ENCODE results near the gene SFTPB.
"Not testable (repeated sequence)": the region's sequence is repeated elsewhere in the genome, so short reads cannot be mapped to it uniquely, and the experiment has no call there.

The SFTPB gene

DNA sequence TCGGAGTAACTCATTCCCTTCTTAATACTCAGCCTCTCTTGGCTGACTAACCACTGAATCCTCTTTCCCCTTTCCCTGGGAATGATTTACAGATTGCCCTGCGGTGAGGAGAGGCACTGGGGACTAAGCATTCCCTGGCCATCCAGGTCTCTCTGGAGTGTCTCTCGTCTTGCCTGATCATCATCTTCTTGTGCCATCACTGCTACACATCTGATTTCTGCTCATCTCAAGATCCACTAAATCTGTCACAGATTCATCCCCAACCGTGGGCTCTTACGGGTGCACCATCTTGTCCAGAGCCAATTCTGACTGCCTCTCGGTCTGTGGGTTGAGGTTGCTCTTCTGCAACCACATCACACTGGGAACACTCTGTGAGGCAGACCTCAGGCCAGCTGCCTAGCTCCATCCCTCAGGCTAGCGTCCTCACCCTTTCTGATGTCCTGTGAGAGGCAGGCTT, 12.0 kb downstream of the SFTPB start:
- DNase-seq (ENCODE audit: low spot score) = no peak

DNA sequence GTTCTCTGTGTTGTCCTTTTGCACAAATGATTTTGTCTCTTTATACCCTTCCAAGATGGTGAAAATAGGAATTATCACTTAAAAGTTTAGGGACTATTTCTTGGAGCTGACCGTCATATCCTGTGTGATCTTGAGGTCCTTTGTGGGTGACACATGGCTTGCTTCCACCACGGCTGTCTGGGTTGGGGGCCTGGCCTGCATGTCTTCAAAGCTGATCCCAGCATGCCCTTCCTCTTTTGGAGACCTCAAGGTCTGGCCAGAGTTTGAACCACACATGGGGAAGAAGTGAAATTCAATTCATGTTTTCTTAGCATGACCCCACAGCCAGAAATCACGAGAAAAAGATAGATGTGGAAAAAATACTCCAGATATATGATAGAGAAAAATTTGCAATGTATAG, 14.0 kb downstream of the SFTPB start:
- DNase-seq (ENCODE audit: low spot score) = no peak

DNA sequence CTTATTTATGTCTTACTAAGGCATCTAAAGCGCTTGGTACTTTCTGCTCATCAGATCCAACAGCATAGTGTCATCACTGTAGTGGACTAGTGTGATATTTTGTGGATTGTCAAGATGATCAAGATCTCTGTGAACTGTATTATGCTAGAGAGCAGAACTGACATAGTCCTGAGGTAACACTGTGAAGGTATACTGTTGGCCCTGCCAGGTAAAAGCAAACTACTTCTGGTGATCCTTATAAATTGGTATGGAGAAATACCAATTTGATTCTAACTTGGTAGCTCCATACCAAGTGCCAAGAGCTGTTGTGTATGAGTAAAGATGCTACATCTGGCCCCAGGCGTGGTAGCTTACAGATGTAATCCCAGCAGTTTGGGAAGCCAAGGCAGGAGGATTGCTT, 15.9 kb downstream of the SFTPB start:
- no peak for DNase-seq (ENCODE audit: low spot score)

DNA sequence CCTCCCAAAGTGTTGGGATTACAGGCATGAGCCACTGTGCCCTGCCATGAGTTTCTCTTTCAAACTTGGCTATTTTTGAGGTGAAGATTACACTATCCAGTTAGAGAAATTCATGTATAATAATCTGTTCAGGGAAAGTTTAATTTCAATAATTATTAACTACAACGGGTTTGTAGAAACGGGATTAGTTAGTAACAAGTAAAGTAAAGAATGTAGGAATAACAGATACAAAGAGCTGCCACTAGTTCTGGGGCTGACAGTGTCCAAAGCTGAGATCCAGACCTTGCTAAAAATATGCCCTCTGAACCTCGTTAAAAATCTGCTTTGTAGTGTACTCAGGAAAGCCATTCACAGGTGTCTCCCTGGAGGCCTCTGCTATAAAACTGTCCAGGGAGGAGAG, 16.9 kb downstream of the SFTPB start:
- no peak for DNase-seq (ENCODE audit: low spot score)

- no peak for DNase-seq (ENCODE audit: low spot score)
These were observed 17.5 kb downstream of the SFTPB start for GRCh38 chr2:85650456-85650855.

DNA sequence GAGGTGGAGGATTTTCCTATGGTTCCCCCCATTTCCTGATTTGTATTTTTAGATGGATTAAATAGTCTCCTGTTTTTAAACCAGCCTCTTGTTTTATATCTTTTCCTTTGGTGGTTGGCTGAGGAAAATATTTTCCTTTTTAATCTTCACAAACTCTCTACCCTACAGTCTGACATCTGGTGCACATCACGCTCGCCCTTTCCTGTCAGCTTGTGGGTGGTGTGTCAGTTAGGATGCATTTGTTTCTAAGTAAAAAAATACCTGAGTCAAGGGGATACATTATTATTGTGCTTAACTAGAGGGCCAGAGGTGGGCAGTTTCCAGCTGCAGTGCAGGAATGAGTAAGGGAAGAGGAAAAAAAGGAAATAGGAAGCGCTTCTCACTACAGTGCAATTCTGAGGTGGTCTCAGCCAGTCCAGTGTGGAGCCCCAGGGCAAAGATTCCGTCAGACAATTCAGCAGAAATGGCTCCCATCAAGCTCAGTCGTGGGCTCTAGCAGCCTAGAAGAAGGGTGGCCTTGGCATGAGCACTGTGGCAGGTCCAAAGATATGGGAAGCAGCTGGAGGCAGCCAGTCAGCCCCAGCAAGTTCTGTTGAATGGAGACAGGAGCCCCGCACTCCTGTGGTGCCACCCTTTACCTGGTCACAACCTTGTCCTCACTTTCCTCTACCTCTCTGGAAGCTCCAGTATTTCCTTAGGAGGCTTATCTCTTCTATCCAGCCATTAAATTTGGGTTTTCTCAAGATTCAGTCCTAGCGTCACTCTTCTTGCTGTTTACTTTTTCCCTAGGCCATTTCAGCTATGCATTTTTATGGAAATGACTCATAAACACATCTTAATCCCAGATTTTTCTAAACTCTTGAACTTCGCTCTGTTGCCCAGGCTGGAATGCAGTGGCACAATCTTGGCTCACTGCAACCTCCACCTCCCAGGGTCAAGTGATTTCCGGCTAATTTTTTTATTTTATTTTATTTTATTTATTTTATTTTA, 18.5 kb downstream of the SFTPB start:
- no peak for DNase-seq (ENCODE audit: low spot score)

DNA sequence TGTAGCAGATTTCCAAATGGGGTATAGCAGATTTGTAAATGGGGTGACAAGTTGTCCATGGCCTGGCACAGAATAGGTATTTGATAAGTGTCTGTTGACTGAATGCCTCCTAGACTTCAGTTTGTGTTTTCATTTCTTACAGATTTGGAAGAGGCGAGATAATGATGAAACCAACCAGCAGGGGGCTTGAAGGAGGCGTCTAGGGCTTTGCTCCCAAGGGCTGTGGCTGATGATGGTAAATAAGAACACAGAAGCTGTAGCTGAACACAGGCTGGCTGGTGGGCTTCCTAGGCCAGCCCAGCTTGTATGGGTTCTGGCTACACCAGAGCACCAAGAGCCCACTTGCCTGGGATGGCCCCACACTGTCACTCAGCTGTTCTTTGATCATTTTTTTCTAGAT, 19.4 kb downstream of the SFTPB start:
- DNase-seq (ENCODE audit: low spot score) = no peak

GRCh38 chr2:85647823-85648526, 20.0 kb downstream of the SFTPB start:
- no peak for DNase-seq (ENCODE audit: low spot score)

GRCh38 chr2:85646166-85646565, 21.8 kb downstream of the SFTPB start:
- no peak for DNase-seq (ENCODE audit: low spot score)

DNA sequence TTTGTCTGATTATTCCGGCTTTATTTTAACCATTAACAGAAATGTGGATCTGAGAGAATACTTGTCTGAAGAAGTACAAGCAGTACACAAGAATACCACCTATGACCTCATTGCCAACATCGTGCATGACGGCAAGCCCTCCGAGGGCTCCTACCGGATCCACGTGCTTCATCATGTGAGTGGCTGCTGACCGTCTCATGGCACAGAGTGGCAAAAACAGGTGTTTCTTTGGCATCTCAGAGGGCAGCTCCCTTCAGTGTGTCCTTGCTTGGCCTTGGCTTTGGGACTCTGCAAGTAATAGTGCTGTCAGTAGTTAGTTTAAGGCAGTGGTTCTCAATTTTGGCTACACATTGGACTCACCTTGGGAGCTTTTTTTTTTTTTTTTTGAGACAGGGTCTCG, 23.1 kb downstream of the SFTPB start:
- DNase-seq (ENCODE audit: low spot score) = no peak

- no peak for DNase-seq (ENCODE audit: low spot score)
These were observed 25.3 kb downstream of the SFTPB start for GRCh38 chr2:85642725-85643124.

- no peak for DNase-seq (ENCODE audit: low spot score)
These were observed 32.4 kb downstream of the SFTPB start for GRCh38 chr2:85635636-85636035.

DNA sequence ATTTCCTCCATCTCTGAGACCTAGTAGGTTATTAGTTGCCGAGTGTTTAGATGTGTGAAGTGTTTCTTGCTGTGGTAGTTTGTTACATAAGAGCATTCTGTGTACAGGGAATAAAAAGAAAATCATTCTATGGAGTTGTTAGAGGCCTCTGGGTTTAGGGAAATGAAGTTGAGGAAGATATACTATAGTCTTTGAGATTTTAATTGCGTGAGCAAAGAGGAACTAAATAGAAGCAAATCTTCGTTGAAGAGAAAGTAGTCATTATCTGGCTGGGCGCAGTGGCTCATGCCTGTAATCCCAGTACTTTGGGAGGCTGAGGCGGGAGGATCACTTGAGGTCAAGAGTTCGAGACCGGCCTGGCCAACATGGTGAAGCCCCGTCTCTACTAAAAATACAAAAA, 33.0 kb downstream of the SFTPB start:
- DNase-seq (ENCODE audit: low spot score) = no peak

DNA sequence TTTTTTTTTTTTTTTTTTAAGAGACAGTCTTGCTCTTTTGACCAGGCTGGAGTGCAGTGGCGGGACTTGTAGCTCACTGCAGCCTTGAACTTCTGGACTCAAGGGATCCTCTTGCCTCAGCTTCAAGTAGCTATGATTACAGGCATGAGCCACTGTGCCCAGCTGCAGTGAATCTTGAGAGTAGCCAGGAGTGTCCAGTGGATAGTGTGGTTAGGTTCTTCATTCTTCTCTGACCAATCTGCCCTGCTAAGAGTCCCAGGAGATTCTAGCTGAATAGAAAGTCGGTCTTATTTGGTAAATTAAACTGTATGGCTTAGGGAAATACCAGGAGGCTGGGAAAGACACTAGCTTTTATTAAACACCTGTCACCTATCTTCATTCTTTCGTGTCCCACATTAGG, 36.7 kb downstream of the SFTPB start:
- DNase-seq (ENCODE audit: low spot score) = no peak

DNA sequence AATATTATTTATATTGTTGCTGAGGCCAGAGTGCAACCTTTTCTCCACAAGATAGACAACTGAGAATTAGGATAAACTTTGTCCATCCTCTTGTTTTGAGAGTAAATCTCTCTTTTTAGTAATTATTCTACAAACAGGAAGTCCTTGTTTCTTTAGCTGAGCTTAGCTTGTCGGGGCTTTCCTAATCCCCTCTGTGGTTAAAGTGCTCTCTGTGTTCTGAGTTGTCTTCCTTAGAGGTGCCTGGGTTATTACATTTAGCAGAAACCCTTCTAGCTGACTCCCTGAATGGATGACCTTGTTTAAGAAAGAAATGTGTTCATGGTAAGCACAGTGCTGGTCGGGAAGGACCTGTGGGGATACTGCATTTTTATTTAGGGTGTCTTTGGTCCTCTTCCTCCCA, 39.3 kb downstream of the SFTPB start:
- no peak for DNase-seq (ENCODE audit: low spot score)

DNA sequence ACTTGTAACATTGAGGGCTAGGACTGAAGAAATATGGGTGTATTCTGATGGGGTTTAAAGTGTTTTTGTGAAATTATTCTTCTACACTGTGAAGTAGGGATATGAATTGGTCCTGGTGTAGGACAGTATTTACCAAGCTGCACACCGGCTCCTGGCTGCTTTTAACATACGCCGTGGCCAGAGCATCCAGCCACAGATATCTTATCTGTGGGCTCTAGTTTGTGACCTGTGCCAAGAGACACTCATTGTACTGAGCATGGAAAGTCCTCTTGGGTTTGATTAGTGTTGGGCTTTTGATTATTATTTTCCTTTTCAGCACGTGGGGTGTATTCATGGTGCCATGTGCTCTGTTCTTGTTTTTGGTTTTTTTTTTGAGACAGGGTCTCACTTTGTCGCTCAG, 44.0 kb downstream of the SFTPB start:
- DNase-seq (ENCODE audit: low spot score) = no peak

- no peak for DNase-seq (ENCODE audit: low spot score)
These were observed 46.7 kb downstream of the SFTPB start for GRCh38 chr2:85621338-85621737.

DNA sequence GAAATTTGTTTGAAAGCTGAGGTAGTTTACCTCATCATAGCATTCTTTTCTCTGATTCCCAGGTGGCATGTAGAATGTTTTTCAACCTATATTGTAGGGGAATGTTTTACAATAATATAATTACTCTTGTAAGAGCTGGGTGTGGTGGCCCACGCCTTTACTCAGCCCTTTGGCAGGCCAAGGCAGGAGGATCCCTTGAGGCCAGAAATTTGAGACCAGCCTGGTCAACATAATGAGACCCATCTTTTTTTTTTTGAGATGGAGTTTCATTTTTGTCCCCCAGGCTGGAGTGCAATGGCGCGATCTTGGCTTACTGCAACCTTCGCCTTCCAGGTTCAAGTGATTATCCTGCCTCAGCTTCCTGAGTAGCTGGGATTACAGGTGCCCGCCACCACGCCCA, 48.4 kb downstream of the SFTPB start:
- no peak for DNase-seq (ENCODE audit: low spot score)

DNA sequence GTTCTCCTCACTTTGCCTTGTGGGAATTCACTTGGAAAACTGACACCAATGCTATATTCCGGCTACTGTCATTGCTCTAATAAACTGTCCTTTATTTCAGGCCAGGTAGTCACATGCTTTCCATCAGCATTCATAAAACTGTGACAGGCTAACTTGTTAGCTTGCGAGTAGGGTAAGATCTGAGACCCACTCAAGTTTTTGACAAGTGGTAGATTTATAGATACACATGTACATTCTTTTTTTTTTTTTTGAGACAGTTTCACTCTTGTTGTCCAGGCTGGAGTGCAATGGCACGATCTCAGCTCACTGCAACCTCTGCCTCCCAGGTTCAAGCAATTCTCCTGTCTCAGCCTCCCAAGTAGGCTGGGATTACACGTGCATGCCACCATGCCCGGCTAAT, 50.3 kb downstream of the SFTPB start:
- DNase-seq (ENCODE audit: low spot score) = not testable (repeated sequence)

DNA sequence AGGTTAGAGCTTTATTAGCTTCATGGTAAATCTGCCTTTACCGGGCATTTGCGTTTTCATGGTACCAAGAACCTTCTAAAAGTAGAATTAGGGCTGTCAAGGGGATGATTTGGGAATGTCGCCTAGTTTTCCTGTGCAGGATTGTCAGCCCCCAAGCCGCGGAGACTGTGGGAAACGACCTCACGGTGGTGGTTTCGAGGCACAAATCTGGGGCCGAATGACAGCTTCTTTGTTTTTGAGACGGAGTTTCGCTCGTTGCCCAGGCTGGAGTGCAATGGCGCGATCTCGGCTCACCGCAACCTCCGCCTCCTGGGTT, 52.6 kb downstream of the SFTPB start:
- no peak for DNase-seq (ENCODE audit: low spot score)

- DNase-seq (ENCODE audit: low spot score) = not testable (repeated sequence)
These were observed 53.2 kb downstream of the SFTPB start for GRCh38 chr2:85614757-85615156.

DNA sequence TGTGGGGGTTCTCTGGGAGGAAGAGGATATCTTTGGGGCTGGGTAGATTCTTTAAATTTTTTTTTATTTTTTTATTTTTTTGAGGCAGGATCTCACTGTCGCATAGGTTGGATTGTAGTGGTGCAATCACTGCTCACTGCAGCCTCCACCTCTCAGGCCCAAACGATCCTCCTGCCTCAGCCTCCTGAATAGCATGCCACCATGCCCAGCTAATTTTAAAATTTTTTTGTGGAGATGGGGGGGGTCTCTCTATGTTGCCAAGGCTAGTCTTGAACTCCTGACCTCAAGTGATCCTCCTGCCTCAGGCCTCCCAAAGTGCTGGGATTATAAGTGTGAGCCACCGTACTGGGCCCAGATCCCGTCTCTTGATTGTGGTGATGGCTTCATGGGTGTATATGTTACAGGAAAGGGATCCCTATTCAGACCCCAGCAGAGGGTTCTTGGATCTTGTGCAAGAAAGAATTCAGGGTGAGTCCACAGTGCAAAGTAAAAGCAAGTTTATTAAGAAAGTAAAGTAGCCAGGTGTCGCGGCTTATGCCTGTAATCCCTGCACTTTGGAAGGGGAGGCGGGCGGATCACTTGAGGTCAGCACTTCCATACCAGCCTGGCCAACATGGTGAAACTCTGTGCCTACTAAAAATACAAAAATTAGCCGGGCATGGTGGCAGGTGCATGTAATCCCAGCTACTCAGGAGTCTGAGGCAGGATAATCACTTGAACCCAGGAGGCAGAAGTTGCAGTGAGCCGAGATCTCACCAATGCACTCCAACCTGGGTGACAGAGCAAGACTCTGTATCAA, 54.1 kb downstream of the SFTPB start:
- no peak for DNase-seq (ENCODE audit: low spot score)

Measured in left forelimb (tissue), 1 donor.